Measurements from ENCODE around the gene ITK. TPM values are rescaled to one million over a fixed set of nuclear protein-coding genes. Genes with fewer than 3 reads are reported as not detected.

ITK gene
- total and polyA plus RNA-seq, 2 of the 8 experiments (the other 6 are each of a cell fraction or from before 2014, with no cell fraction given) = 0.05 TPM; not detected in 1

- peak; percentile 5; the same call in 1 of the 2 replicates for TF ChIP-seq TAF1 (IDR thresholded peaks at IDR 0.05; ENCODE audit: low read depth, low read length)
- peak; percentile 57; the same call in 1 of the 2 replicates for TF ChIP-seq RBBP5 (IDR thresholded peaks at IDR 0.05; ENCODE audit: borderline replicate concordance, low read depth, low read length)
- no peak for TF ChIP-seq EP300 (IDR thresholded peaks at IDR 0.05; ENCODE audit: borderline replicate concordance in 1 of 2, low read depth in 2 of 2, low read length in 2 of 2)
Measured at GRCh38 chr5:157266286-157267007, 85.8 kb downstream of the ITK start (continued).

Data from H1 (cell line).